ENCODE data around the gene IFITM2. TPM values are rescaled to one million over a fixed set of nuclear protein-coding genes. Genes with fewer than 3 reads are reported as not detected.
A peak's percentile ranks its signal among the peaks of the same experiment; 100 is the strongest.
"Not testable (repeated sequence)": the region's sequence is repeated elsewhere in the genome, so short reads cannot be mapped to it uniquely, and the experiment has no call there.

IFITM2 gene
- total RNA-seq, 3 donors from 2014 or later, result 57.2 to 254 (median 111) TPM

DNA sequence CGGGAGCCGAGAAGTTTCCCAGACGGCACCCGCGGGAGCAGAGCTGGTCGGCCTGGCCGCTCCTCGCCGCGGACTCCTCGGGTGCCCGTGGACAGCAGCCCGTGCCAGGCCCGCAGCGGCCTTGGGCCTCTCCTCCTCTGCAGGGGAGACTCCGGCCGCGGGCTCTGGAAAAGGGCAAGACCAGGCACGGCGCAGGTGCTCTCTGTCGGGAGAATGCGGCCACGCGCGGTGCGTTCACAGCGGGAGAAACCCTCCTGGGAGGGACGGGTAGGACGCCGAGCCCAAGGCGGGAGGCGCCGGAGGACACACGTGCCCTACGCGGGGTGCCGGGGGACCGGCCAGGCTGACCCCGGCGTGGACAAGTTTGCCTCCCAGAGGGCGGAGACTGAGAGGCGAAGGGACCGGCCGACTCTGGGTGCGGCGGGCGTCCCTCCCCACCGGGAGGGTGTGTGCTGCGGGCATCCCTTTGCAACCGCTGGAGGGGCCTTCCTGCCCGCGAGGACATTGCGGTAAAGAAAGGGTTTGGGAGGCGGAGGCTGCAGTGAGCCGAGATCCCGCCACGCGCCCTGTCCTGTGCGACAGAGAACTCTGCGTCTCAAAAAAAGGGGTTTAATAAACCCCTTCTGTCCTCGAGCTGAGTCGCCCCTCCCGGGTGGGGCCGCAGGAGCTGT lies 8.6 kb downstream of the IFITM2 start:
- Histone ChIP-seq H3K36me3 (ENCODE audit: low read depth) (no peaks in the 10 kb centered on the region), H3K4me3 (peak overlapping the region; percentile 0), H3K9me3 (no peaks in the 10 kb centered on the region), H3K4me1 (ENCODE audit: low read depth) (peaks cover 31% of the 10 kb centered on the region)
- no peak for TF ChIP-seq CTCF (IDR thresholded peaks at IDR 0.05)
- intact Hi-C loops (cut with DNase I, micrococcal nuclease), result no loop called here
- no peak for ATAC-seq
- peak in 2 of 3 donors; percentile 61 to 75 for DNase-seq

- DNase-seq (no peak), ATAC-seq (no peak)
- Histone ChIP-seq H3K4me1 (ENCODE audit: low read depth) (peaks cover 31% of the 10 kb centered on the region), H3K9me3 (no peaks in the 10 kb centered on the region), H3K36me3 (ENCODE audit: low read depth) (no peaks in the 10 kb centered on the region), H3K4me3 (no peak overlapping the region)
- intact Hi-C loops (cut with DNase I, micrococcal nuclease), result no loop called here
- TF ChIP-seq CTCF (IDR thresholded peaks at IDR 0.05), result no peak
Measured at GRCh38 chr11:316891-317301, 9.3 kb downstream of the IFITM2 start.

- DNase-seq; H3K36me3 ChIP-seq (ENCODE audit: low read depth); H3K4me3 ChIP-seq; H3K9me3 ChIP-seq; ATAC-seq; intact Hi-C loops (cut with DNase I, micrococcal nuclease): not testable (repeated sequence)
- peaks cover 30% of the 10 kb centered on the region for H3K4me1 ChIP-seq (ENCODE audit: low read depth)
Measured at GRCh38 chr11:317668-318404, 10.2 kb downstream of the IFITM2 start.

DNA sequence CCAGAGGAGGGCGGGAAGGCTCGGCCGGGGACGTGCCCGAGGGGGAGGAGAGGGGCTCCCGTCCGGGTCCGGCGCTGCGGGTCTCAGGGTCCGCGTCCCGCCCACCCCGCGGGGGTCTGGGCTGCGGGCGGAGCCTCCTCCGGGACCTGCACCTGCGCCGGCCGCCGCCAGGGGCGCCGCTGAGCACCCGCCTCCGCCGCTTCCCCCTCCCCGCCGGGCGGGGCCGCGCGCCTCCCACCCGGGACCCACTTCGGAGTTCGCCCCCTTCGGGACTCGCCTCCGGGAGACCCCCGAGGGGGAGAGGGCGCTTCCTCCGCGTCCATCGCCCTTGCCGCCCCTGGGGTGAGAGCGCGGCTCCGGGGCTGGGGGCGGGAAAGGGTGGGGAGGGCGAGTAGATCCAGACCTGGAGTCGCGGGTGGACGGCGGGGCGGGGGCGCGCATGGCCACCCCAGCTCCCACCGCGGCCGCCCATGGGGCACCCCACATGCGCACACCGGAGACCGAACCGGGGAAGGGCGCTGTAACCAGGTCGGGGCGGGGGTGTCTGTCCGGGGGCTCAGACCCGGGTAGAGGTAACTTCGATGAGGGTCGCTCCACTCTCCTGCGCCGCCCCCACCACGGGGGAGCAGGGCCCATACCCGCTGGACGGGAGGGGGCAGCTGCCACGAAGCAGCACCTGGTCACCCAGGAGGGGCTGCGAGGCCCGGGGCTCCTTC lies 10.9 kb downstream of the IFITM2 start:
- intact Hi-C loops (cut with DNase I, micrococcal nuclease); H3K9me3 ChIP-seq; H3K4me3 ChIP-seq; H3K36me3 ChIP-seq (ENCODE audit: low read depth): not testable (repeated sequence)
- peaks cover 22% of the 10 kb centered on the region for H3K4me1 ChIP-seq (ENCODE audit: low read depth)
- peak; percentile 61 for ATAC-seq
- DNase-seq, result peak in 1 of 3 donors; percentile 59

- intact Hi-C loops (cut with DNase I, micrococcal nuclease); H3K36me3 ChIP-seq (ENCODE audit: low read depth); H3K4me3 ChIP-seq; H3K9me3 ChIP-seq: not testable (repeated sequence)
- DNase-seq (peak in 2 of 3 donors; percentile 22 to 65), ATAC-seq (peak; percentile 43)
- H3K4me1 ChIP-seq (ENCODE audit: low read depth), result peaks cover 19% of the 10 kb centered on the region
Measured at GRCh38 chr11:319121-319887, 11.7 kb downstream of the IFITM2 start.

DNA sequence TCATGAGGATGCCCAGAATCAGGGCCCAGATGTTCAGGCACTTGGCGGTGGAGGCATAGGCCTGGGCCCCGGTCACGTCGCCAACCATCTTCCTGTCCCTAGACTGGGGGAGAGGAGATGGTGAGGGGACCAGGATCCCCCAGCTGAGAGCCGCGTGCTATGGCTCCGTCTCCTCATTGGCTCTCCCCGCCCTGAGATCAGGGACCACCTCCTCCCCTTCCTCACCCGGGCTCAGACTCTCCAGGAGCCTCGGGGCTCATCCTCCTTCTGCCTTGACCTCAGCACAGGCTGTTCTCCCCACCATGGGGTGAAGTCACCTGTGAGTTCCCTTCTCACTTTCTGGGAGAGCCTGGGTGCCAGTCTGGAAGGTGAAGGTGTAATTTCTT lies 12.3 kb downstream of the IFITM2 start:
- DNase-seq (peak in 1 of 3 donors; percentile 4), ATAC-seq (peak; percentile 0)
- H3K9me3 ChIP-seq; H3K4me3 ChIP-seq; H3K36me3 ChIP-seq (ENCODE audit: low read depth); intact Hi-C loops (cut with DNase I, micrococcal nuclease): not testable (repeated sequence)
- peaks cover 19% of the 10 kb centered on the region for H3K4me1 ChIP-seq (ENCODE audit: low read depth)

DNA sequence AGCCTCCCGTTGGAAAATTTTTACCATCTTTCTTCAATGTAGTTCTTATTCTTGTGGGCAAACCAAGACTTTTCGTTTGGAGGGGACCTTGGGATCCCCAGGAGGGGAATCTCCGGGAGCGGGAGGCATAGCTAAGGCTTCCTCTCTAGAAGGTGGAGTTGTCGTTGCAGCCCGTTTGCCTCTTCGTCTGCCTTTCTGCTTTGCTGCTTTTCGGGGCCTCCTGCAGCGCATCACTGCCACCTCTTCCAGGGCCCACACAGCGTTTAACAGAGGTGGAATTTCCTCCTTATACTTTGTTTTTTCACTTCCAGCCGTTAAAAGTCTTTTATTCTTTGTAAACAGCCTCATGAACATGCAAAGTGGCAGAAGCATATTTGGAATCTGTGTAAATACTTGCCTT lies 16.5 kb downstream of the IFITM2 start:
- no peak for TF ChIP-seq CTCF (IDR thresholded peaks at IDR 0.05)
- DNase-seq, result no peak
- no peak for ATAC-seq

GRCh38 chr11:324593-325517 lies 17.2 kb downstream of the IFITM2 start:
- H3K4me3 ChIP-seq; DNase-seq; intact Hi-C loops (cut with DNase I, micrococcal nuclease); ATAC-seq; H3K9me3 ChIP-seq; H3K36me3 ChIP-seq (ENCODE audit: low read depth): not testable (repeated sequence)
- peaks cover 14% of the 10 kb centered on the region for H3K4me1 ChIP-seq (ENCODE audit: low read depth)

More for the DNA sequence above, 16.5 kb downstream of the IFITM2 start:
- Histone ChIP-seq H3K36me3 (ENCODE audit: low read depth) (no peaks in the 10 kb centered on the region), H3K9me3 (no peaks in the 10 kb centered on the region), H3K4me1 (ENCODE audit: low read depth) (peaks cover 14% of the 10 kb centered on the region), H3K4me3 (no peak overlapping the region)
- intact Hi-C loops (cut with DNase I, micrococcal nuclease), result no loop called here

Measured in mucosa of descending colon (tissue), 3 donors.